Stimulated activated CD8-positive, alpha-beta memory T cell treated with anti-CD3 and anti-CD28 coated beads, Interleukin-4, amount 100 ng/mL, for 48 hours (primary cell): ENCODE data around the gene ENDOU.

Experiments used
- DNase-seq: peaks from one replicate; pipeline ENCODE4 v3.0.0-alpha.2; 2020

Gene ENDOU

DNA sequence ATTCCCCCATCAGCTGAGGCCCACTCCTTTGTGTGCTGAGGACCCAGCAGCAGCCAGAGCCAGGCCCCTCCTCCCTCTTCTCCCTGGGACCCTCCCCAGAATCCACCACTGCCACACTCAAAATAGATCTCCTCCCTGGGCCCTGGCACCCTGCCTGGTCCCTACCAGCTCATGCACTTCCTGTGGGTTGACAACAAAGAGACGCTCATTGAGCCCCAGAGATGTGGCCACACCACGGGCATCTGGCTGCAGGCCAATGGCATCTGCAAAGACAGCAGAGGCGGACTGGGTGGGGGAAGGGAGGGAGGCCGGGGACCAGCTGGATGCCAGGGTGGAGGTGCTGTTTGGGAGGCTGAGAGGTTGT lies 16.0 kb upstream of the ENDOU start:
- peak; percentile 70 for DNase-seq

DNA sequence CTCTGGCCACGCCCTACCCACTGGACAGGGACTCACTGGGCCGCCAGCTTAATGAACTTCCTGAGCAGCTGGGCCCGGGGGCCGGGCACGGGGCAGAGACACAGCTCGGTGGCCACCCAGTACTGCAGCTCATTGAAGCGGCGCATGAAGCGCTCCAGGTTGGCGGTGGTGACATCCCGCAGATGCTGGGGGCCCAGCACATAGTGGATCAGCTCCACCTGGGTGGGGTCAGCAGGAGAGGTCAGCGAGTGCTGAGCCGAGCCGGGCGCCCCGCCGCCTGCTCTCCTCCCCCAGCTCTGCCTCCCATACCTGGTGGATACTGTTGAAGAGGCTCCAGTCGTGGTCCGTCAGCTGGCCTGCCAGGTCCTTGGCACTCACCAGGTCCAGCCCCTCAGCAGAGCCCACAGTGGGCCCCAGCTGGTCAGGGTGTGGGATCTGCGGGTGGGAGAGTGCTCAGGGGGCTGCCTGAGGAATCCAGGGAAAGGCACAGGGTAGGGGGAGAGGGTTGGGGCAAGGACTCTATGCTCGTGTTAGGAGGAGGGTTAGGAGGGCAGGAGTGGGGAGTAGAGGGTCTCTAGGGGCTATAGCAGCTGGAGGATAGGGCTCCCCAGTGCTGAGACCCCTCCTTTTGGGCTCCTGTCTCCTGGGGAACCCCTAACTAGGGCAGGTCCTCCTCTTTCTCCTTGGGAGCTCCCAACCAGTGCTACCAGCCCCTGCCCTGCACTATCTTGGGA lies 15.5 kb upstream of the ENDOU start:
- no peak for DNase-seq

DNA sequence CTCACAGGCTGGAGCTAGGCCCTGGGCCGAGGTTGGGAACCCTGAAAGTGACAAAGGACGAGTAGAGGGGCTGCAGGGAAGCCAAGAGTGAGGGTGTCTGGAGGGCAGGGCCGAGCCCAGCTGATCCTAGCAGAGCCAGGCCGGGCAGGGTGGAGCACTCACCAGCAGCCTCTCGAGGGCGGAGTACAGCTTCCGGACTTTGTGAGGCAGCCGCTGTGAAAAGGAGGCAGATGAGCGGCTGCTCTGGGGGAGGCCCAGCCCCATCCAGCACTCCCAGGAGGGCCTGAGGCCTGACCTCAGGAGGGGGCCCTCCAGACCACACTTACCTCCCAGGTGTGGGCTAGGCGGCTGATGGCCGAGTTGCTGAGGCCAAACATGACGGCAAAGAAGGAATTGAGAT lies 14.7 kb upstream of the ENDOU start:
- DNase-seq, result no peak

DNA sequence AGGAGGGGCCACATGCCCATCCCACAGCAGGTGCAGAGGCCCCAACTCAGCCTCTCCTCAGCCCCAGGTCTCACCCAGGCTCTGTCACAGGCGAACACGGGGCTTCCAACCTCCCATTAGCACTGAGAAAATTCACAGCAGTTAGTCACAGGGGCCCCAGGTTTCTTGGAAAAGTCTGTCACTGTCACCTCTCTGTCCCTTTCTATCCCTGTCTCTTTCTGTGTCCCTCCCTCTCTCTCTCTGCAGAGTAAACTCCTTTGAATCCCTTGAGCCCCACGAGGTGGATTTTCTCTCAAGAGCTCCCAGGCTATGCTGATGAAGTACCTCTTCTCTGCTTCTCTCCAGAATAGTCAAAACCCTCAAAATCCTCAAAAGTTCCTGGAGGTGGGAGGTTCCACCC lies 14.0 kb upstream of the ENDOU start:
- DNase-seq, result no peak

DNA sequence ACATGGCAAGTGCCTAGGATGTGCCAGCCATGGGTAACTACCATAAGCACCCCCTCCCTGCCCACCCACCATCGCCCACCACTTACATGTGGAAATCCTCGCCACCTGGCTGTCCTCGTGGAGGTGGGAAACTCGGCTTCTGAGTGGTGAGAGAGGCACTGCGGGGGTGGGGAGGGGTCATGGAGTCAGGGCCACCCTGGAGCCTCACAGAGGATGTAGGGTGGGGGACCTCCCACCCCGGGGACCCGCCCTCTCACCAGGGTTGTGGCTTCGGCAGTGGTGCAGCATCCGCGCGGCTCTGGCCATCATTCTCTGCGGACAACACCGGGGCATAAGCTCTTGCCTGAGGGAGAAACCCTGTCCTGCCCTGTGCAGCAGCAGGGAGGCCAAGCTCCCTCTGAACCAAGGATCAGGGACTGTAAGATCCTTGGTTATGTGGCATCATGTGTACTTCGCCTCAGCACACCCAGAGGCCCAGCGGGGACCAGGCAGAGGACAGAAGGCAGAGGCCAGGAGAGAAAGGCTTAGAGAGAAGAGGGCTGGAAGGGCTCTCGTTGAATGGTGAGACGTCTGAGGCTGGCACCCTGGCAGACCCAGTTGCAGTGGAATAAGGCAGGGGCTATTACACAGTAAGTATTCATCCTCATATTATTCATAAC lies 12.8 kb upstream of the ENDOU start:
- DNase-seq, result no peak

DNA sequence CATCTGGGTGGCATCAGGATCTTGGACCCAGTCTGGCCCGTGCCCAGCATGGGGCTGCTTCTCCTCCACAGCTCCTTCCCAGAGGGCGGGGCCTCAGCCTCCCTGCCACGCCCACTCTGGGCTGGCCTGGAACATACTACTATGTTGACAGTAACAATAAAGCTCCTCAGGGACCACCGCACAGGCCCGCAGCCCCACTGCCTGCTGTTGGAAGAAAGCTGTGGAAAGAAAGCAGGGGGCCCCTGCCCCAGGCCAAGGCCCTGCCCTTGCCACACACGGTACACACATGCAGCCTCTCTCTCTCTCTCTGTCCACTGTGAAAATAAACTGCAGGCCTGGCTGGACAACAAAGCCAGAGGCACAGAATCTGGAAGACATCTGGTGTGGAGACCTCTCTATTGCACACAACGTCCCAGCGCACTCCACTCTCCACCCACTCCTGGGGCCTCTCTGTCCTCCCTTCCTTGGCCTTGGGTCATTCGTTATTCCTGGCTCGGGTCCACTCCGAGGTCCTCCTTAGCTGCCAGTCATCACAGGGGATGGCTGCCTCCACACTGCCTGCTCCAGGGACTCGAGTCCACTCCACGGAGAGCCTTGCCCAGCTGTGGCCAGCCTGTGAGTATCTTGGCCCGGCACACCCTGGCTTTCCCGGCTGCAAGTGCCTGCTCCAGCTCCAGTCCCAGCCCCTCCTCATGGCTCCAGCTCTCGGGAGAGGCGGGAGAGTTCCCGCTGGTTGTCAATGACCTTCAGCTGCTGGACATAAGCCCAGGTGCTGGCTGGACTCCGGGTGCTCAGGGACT lies 11.8 kb upstream of the ENDOU start:
- no peak for DNase-seq

DNA sequence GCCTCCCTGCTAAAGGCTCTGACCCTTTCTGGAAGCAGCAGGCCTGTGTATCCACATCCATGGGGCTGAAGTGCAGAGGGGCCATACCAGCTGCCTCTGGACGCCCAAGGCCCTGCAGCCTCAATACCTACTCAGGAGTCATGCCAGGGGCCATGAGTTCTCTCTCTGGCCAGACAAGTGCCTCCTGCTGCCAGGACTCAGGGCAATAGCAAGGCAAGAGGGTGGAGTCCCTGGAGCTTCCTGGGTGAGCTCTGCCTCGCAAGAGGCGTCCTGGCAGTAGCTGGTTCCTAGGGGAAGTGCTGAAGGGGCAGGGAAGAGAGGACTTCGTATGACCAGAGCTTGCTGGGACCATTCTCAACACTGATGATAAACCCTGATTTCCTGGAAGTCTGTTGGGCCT lies 10.9 kb upstream of the ENDOU start:
- DNase-seq, result no peak

DNA sequence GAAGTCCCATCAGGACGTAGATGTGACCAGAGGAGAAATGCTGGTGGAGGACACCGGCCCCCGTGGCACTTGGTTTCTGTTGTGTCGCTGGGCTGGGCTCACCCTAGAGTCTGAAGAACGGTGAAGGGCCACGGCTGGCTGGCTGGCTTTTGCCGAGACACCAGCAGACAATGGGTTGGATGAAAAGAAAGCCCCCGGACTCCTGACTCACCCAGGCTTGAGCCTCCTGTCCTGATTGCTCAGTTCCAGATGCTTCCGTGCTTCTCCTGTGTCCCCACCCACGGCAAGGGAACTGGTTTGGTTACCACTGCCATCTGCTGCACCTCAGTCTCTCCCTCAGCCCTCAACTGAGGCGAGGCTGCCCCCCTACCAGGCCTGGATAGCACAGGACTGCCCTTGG lies 10.4 kb upstream of the ENDOU start:
- DNase-seq, result no peak

DNA sequence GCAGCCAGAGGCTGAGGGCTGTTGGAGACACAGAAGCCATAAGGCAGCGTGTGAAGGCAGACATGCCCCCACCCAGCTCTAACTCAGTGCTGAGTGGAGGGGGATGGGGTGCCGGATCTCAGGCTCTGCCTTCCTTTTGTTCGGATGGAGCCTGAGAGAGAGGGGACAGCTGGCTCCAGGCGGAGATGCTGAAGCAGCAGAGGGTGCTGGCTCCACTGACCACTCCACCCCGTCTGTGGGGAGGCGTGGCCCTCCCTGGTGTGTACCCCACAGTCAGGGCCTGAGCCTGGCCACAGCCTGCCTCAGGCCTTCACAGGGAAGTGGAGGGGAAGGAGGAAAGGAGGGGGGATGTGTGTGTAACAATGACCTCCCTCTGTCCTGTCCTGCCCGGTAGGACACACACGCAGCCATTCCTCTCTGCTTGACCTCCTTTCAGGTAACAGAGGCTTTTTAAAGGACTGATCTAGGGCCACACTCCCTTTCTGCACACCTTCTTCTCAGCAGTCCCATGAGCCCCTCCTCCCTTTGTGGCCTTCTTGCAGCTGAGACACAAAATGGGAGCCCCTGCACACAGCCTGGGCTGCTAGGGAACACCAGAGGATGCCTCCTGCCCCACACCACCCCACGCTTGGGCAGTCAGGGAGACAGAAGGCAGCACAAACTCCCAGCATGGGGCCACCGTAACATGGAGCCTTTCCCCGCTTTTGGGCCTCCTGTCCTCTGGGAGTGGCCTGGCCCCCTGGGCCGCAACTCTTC lies 9.6 kb upstream of the ENDOU start:
- no peak for DNase-seq

DNA sequence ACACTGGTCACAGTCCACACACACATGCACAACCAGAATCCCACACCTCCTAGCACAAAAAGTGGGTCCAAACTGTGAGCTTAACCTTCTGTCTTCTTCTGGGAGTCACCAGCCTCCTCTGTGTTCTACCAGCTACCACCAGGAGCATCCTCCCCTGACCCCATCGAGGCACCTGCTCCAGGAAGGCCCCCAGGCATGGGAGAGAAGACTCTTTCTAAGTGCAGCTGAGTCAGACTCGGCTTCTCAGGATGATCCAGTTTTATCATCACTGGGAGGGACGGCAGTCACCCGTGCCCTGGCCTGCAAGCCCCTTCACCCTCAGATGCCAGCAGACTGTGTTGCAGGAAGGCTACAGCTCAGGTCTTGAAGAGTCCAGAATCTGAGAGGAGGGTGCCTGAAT lies 7.9 kb upstream of the ENDOU start:
- DNase-seq, result no peak

DNA sequence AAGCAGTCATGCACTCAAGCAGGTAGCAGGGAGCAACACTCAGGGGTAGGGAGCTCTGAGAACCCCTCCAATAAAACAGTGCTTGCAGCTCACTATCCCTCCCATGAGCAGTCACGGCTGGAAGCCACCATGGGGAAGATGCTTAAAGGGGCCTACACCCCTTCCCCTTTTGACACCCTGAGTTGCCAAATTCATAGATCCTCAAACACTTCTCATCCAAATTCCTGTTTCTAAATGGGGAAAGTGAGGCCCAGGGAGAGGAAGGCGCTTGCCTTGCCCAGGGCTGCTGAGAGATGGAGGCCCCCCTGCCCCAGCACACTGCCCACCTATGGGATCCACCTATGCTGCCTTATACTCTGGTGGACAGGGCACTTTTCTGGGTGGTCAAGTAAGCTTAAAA lies 7.2 kb upstream of the ENDOU start:
- DNase-seq, result no peak

DNA sequence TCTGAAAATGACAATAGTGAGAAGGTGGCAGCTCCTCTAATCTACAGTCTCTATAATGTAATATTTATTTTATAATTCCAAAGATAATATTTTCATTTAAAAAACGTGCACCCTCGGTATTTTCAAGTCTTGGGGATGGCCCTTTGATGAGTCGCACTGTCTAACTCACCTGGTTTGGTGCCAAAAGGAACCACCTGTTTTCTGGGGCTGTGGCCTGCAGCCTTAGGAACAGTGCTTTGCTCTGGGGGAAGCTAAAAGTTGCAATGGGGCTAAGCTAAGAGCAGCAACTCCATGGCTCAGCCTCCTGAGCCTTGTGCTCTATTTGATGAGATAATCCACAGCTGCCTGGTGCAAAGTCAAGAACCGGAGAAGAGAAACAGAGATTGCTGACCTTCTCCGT lies 6.4 kb upstream of the ENDOU start:
- no peak for DNase-seq

DNA sequence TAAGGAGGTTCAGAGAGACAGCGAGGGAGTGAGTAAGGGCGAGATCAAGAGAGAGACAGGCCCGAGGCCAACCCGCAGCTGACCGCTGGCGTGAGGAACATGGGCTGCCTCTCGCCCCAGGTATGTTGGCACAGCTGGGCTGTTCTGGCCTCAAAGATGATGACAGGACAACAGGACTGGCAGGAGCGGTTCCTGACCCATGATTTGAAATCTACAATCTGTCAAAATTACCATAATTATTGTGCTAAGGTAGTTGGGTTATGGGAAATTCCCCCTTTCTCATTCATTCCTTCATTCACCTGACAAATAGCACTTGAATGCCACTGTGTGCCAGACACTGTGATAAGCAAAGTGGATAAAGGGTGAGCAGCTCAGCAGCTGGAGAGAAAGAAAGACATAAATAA lies 5.1 kb upstream of the ENDOU start:
- DNase-seq, result no peak

DNA sequence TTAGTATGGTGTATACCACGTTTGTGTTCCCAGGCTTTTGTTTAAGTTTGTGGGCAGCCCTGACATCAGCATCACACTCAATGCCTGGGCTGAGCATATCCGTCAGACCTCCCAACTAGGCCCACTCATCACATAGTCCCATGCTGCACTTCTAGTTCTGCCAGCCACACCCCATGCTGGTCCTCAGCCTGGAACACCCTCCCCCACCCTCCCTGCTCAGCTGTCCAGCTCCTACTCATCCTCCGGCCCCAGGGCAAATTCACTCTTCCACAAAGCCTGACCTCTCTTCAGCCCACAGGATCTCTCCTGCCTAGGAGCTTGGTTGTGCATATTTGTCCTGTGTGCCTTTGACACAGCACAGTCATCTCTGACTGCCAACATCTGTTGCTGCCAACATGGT lies 3.9 kb upstream of the ENDOU start:
- DNase-seq, result no peak

DNA sequence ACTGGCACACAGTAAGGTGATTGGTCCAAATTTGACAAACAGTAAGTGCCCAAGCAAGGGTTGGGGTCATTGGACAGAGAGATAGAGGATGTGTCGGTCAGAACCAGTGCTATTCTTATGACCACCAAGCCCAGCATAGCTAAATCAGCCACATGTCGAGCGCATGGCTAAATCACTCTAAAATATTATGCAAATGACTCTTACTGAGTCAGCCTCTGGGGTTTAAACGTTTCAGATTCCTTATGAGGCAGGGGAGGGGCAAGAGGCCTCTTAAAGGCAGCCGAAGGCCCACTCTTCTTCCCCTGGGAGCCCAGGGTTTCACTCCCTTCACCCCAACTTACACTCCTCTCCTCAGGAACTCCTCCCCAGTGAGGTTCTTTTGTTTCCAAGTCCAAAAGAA lies 603 bp upstream of the ENDOU start:
- DNase-seq, result no peak

DNA sequence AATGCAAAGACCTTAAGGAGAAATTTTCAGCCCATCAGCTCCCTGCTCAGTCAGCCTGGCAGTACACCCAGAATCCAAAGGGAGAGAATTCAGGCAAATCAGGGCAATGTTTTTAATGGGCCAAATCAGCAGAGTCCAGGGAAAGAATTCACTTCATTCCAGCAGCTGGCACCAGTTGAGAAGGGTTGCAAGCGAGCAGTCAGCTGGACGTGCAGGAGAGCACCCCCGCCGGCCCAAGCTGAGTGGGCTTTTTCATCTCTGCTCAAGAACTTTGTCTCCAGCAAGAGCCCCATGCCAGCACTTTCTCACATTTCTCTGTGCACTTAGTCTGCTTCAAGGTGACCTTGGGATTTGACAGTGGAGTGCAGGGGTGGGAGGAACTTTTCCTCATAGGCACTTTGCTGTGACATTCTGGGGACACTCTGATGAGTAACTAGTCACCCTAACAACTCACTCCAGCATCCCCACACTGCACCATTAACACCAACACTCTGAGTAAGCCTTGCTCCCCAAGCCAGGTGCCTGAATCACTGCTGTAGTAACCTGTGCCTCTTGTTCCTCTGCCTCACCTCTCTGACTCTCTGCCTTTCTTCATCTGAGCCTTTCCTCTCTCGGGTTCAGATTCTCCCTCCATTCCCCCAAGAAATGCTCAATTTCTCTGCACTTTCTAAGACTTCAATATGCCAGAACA lies 2.2 kb downstream of the ENDOU start:
- DNase-seq, result no peak

DNA sequence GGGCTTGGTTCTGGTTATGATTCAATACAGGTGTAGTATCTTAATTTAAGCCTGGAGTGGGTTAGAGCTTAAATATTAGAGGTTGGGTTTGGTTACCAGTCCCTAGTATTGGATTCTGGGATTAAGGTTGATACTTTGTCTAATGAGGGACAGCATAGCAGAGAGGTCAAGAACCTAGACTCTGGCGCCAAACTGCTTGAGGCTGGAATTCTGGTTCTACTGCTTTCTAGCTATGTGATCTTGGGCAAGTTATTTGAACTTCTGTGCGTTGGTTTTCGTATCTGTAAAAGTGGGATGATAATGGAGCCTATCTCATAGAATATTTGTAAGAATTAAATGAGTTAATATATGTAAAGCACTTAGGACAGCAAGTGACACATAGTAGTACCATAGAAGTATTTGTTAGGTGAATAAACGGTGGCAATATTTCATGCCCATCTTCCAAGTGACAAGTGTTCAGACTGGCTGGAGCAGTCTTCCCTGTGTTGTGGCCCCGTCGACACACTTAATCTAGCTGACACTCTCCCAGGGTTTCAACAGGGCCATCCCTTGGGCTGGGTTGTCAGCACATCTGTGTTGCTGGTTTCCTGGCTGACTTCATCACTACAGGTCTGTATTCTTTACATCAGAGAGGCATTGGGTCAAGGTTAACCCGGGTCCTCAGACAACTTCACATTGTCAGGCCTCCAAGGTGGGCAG lies 3.0 kb downstream of the ENDOU start:
- DNase-seq, result no peak

DNA sequence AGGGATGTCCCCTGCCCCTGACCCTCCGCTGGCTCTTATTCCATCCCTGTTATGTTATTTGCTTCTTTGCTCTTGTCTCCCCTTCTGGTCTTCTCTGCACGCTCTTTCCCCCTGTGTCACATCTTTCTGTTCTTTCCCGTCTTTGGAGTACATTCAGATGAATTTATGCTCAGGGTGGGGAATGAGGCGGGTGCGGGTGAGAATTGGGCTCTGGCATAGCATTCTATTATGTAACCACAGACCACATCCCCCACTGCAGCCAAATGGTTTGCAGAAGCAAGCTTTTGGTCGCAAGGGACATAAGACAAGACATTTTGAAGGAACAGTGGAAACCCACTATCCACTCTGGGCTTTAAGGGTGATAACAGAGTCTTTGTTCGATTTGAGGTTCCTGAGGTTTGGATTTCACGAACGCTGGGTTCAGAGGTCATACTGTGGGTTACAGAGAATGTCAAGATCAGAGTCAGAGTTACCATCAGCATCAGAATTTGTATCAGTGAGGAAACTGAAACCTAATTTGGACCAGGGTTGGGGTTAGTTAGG lies 3.8 kb downstream of the ENDOU start:
- DNase-seq, result no peak

DNA sequence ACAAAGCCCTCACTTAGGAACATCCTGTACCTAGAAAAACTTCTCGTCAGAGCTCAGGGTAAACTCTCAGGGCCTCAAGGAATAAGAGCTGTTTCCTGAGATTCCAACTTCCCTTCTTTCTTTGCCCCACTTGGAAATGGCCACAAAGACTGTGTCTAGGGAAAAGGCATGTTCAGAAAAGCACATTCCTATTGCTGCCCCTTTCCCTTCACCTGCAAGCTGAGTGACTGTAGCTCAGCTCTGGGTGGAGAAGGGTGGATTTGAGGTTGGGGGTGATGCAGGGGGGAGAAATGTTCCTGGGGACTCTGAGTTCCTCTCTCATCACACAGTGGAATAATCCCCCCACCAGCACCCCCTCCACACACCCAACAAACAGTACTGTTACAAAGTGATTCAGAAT lies 6.8 kb downstream of the ENDOU start:
- peak; percentile 6 for DNase-seq

DNA sequence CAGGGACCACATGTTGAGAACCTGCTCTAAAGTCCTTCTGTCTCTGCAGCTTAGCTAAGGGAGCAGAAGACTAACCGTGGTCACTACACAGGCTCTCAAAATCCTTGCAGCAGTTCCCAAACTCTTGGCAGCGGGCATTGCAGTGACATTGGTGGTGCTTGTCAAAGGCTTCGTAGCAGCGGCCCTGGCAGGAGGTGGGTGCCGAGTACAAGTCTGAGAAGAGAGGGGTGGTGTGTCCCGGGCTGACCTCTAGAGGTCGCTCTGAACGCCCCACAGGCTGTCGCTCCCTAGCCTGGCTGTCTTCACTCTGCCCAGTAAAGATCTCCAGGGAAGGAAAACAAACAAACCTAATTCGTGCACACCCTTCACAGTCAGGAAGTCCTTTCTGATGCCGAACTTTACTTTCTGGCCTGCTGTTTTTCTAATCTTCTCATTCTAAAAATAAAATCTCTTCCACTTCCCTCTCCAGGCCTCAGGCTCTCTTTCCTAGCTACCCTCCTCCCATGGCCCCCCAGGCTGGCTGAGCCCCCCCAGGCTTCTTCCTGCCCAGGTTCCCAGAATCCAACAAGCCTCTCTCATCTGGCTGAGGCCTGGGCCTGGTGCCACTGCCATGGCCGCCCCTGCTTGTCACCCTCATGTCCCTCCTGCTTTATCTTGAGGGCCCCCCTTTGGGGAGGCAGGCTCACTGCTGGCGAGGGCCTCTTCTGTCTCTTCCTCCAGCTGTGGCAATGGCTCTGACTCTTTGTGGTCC lies 7.7 kb downstream of the ENDOU start:
- DNase-seq, result peak; percentile 65

DNA sequence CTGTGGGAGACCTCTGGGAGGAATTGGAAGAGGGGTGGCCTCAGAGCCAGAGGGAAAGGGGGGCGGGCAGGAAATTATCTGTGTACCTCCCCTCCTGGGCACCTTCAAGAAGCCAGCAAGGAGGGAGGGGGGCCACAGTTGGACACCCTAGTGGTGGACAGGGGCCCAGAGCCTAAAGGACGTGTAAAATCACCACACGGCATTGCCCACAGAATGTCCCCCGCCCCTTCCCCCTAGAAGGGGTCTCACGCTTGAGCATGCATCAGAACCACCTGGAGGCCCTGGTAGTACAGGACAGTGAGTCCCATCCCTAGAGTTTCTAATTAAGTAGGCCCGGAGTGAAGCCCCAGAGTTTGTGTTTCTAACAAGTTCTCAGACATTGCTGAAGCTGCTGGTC lies 8.2 kb downstream of the ENDOU start:
- no peak for DNase-seq
